IgD-negative memory B cell (primary cell): ENCODE data around the gene TKFC. TPM values are rescaled to one million over a fixed set of nuclear protein-coding genes. Genes with fewer than 3 reads are reported as not detected.

Experiments
- H3K27ac Mint-ChIP-seq, 3 donors: one replicate each; pipeline ENCODE4 v1.8.0; 2020 to 2022; ENCODE audit warnings: mild to moderate bottlenecking in 3 of 3, mixed read lengths in 3 of 3, moderate library complexity in 1 of 3
- H3K27me3 Mint-ChIP-seq: one replicate; pipeline ENCODE4 v1.8.0; 2021; ENCODE audit warnings: mixed read lengths
- H3K36me3 Mint-ChIP-seq: one replicate; pipeline ENCODE4 v1.8.0; 2020; ENCODE audit warnings: mild to moderate bottlenecking, mixed read lengths
- H3K4me1 Mint-ChIP-seq, 3 donors: one replicate each; pipeline ENCODE4 v1.8.0; 2020 to 2022; ENCODE audit warnings: mixed read lengths in 3 of 3, mild to moderate bottlenecking in 1 of 3
- H3K4me3 Mint-ChIP-seq, 4 donors: one replicate each; pipeline ENCODE4 v1.8.0; 2020 to 2022; ENCODE audit warnings: mild to moderate bottlenecking in 4 of 4, mixed read lengths in 4 of 4, moderate library complexity in 3 of 4
- H3K9me3 Mint-ChIP-seq, 3 donors: one replicate each; pipeline ENCODE4 v1.8.0; 2020 to 2021; ENCODE audit warnings: mixed read lengths in 3 of 3, mild to moderate bottlenecking in 1 of 3
- polyA plus RNA-seq: library from polyadenylated mRNA; unstranded; fragments of 300-500 nt; fragmentation: Illumina TruSeq; gene quantifications from one replicate; pipeline ENCODE4 v1.2.3, GENCODE V29; 2021

Gene TKFC
- polyA plus RNA-seq, 1 donor from 2014 or later = 46.1 TPM

DNA sequence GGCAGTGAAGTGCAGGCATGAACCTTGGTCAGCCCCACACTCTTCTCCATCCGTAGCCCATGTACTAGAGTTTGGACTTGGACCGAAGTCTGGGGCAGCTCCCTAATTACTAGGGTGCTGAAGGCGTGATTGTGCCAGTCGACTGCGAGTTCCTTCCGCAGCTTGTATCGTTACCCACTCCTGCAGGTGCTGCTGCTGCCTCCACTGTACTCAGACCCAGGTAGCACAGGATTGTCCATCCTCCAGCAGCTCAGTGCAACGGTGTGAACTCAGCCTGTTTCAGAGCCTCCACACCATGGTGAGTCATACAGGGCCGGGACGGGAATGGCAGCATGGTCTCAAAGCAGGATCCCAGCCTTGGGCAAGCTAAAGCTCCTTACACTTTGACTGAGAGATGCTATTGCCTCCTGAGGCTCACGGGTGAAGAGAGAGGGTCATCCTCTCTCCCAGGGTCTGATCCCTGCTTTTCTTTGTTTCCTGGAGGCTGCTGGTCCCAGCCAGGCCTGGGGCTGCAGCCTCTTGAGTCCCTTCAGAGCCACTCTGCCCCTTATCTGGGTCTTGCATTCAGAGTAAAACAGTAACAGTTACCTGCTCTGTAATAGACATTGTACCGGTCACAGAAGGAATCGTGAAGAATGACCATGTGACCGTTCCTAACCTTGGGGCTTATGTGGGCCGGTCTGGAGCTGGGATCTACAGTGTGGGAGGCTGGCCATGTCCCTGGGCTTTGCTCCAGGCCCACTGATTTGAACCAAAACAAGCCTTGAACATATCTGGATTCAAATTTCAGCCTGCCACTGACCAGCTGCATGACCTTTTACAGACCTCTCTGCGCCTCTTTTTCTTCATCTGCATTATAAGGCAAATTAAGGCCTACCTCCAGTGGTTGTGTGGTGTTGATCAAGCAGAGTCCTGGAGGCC lies 1.7 kb downstream of the TKFC start:
- Mint-ChIP-seq H3K27me3 (no peaks in the 10 kb centered on the region), H3K27ac (peak overlapping the region; percentile 84 to 96 (median 95)), H3K9me3 (no peaks in the 10 kb centered on the region), H3K4me3 (peak overlapping the region in 3 of 4 donors; percentile 12 to 97 (median 85)), H3K36me3 (peaks cover 3% of the 10 kb centered on the region), H3K4me1 (peaks cover 32 to 40% (median 34%) of the 10 kb centered on the region in 3 donors)

DNA sequence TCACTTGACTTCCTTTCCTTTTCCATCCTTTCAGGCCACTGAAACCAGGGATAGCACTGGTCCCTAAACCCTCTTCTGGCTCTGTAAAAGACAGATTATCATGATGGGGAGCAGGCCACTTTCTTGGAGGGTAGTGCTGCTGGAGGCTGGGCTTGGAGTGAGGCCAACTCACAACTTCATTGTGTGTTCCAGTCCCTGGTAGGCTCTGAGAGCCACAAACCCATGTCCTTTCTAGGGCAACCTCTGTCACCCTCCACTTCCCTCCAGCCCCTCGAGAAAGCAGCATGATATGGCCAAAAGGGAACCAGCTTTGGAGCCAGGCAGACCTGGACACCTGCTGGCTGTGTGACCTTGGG lies 2.3 kb downstream of the TKFC start:
- H3K27ac Mint-ChIP-seq = peak overlapping the region in 2 of 3 donors; percentile 67 to 81
- peaks cover 4% of the 10 kb centered on the region for H3K36me3 Mint-ChIP-seq
- peaks cover 30 to 34% (median 32%) of the 10 kb centered on the region in 3 donors for H3K4me1 Mint-ChIP-seq
- H3K9me3 Mint-ChIP-seq = no peaks in the 10 kb centered on the region
- H3K4me3 Mint-ChIP-seq = peak overlapping the region in 1 of 4 donors; percentile 85
- H3K27me3 Mint-ChIP-seq = no peaks in the 10 kb centered on the region

DNA sequence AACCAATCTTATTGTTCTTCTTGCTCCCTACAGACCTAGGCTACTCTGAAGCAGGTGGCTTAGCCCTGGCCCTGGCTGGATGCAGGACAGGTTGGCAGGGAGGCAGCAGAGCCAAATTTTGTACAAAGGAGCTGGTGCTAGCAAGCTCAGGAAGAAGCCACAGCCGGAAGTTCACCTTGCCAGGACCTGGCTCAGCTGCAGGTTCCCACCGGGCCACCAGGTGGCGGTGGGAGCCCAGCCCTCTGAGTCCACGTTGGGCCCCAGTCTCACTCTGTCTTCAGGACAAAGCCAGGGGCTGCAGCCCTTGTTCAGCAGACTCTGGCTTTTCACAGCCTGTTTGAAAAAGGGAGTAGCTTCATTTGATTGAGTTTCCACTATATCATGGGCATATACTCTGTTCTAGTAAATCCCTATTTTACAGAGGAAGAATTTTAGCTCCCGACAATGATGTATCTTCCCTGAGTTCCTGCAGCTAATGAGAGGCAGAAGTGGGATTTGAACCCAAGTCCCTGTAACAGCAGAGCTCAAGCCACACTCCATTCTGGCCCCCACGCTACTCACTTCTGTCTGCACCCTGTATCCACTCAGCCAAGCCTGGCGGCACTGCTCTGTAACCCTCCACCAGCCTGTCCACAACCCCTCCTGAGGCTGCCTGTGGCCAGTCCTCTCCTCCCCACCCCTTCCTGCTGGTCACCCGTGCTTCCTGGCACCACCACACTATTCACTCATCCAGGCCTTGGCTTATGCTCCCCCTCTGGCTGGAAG lies 3.3 kb downstream of the TKFC start:
- Mint-ChIP-seq H3K36me3 (peaks cover 4% of the 10 kb centered on the region), H3K4me1 (peaks cover 24 to 32% (median 26%) of the 10 kb centered on the region in 3 donors), H3K27ac (peak overlapping the region; percentile 81 to 93 (median 85)), H3K9me3 (no peaks in the 10 kb centered on the region), H3K4me3 (peak overlapping the region in 2 of 4 donors; percentile 16 to 85), H3K27me3 (no peaks in the 10 kb centered on the region)

GRCh38 chr11:61337706-61338470 lies 4.9 kb downstream of the TKFC start:
- H3K36me3 Mint-ChIP-seq = peaks cover 6% of the 10 kb centered on the region
- H3K27me3 Mint-ChIP-seq = no peaks in the 10 kb centered on the region
- H3K27ac Mint-ChIP-seq = peak overlapping the region in 2 of 3 donors; percentile 32 to 63
- peak overlapping the region in 1 of 4 donors; percentile 64 for H3K4me3 Mint-ChIP-seq
- no peaks in the 10 kb centered on the region for H3K9me3 Mint-ChIP-seq
- H3K4me1 Mint-ChIP-seq = peaks cover 13 to 17% (median 16%) of the 10 kb centered on the region in 3 donors

DNA sequence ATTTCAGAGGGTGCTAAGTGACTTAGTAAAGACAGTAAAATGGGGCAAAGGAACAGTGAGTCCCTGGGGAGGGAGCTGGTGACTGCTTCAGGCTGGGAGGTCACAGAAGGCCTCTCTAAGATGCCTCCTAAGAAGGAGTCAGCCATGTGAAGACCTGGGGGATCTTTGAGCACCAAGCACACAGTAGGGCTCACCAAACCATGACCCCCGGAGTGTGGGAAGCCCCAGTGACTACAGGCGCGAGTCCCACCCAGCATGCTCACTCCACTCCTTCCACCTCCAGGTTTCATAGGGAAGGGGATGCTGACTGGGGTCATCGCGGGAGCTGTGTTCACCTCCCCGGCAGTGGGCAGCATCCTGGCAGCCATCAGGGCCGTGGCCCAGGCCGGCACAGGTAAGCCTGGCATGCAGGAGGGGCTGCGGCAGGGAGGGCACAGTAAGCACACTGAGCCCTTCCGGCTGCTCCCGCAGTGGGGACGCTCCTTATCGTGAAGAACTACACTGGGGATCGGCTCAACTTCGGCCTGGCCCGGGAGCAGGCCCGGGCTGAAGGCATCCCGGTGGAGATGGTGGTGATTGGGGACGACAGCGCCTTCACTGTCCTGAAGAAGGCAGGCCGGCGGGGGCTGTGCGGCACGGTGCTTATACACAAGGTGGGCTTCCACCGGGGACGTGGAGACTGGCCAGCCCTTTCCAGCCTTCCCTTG lies 5.9 kb downstream of the TKFC start:
- Mint-ChIP-seq H3K4me3 (peak overlapping the region in 1 of 4 donors; percentile 64), H3K4me1 (peaks cover 8 to 12% (median 11%) of the 10 kb centered on the region in 3 donors), H3K9me3 (no peaks in the 10 kb centered on the region), H3K27ac (peak overlapping the region in 1 of 3 donors; percentile 63), H3K36me3 (peaks cover 6% of the 10 kb centered on the region), H3K27me3 (no peaks in the 10 kb centered on the region)

- Mint-ChIP-seq H3K4me1 (peaks cover 7 to 11% (median 8%) of the 10 kb centered on the region in 3 donors), H3K4me3 (no peak overlapping the region), H3K9me3 (no peaks in the 10 kb centered on the region), H3K27me3 (no peaks in the 10 kb centered on the region), H3K36me3 (peaks cover 6% of the 10 kb centered on the region), H3K27ac (no peak overlapping the region)
Measured at GRCh38 chr11:61339490-61339878, 6.5 kb downstream of the TKFC start.

- Mint-ChIP-seq H3K9me3 (no peaks in the 10 kb centered on the region), H3K4me3 (no peak overlapping the region), H3K36me3 (peaks cover 9% of the 10 kb centered on the region), H3K27ac (peak overlapping the region in 1 of 3 donors; percentile 73), H3K4me1 (peaks cover 6 to 10% (median 6%) of the 10 kb centered on the region in 3 donors), H3K27me3 (no peaks in the 10 kb centered on the region)
Measured at GRCh38 chr11:61340979-61341378, 8.0 kb downstream of the TKFC start.

GRCh38 chr11:61341706-61342105 lies 8.7 kb downstream of the TKFC start:
- Mint-ChIP-seq H3K36me3 (peaks cover 9% of the 10 kb centered on the region), H3K4me1 (peaks cover 0 to 4% (median 4%) of the 10 kb centered on the region in 3 donors), H3K9me3 (no peaks in the 10 kb centered on the region), H3K27ac (no peak overlapping the region), H3K4me3 (no peak overlapping the region), H3K27me3 (no peaks in the 10 kb centered on the region)

DNA sequence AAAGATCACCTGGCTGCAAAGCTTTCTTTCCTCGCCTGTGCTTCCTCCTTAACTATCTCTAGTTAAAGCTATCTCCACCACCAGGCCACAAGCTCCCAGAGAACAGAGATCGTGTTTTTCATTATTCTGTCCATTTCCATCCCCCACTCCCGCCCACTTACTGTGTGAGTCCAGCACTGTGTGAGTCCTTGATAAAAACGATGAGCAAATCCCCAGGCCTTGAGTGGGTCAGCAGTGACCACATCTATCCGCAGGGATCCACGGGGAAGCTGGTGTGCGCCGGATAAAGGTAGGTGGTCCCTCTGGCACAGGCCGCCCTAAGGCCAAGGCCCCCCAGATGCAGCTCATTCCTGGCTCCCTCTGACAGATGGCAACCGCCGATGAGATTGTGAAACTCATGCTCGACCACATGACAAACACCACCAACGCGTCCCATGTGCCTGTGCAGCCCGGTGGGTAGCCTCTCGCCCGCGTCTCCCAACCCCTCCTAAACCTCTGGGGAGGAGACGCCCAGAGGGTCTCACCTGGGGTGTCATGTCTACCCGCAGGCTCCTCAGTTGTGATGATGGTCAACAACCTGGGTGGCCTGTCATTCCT lies 9.3 kb downstream of the TKFC start:
- Mint-ChIP-seq H3K36me3 (peaks cover 9% of the 10 kb centered on the region), H3K27ac (no peak overlapping the region), H3K9me3 (no peaks in the 10 kb centered on the region), H3K4me1 (peaks cover 0 to 4% (median 0%) of the 10 kb centered on the region in 3 donors), H3K27me3 (no peaks in the 10 kb centered on the region), H3K4me3 (no peak overlapping the region)

- Mint-ChIP-seq H3K9me3 (no peaks in the 10 kb centered on the region), H3K27me3 (no peaks in the 10 kb centered on the region), H3K36me3 (peaks cover 9% of the 10 kb centered on the region), H3K4me3 (no peak overlapping the region), H3K27ac (peak overlapping the region in 2 of 3 donors; percentile 18 to 66), H3K4me1 (peaks cover 0 to 4% (median 0%) of the 10 kb centered on the region in 3 donors)
Measured at GRCh38 chr11:61343792-61344745, 11.0 kb downstream of the TKFC start.

- H3K27ac Mint-ChIP-seq = no peak overlapping the region
- peaks cover 6% of the 10 kb centered on the region for H3K36me3 Mint-ChIP-seq
- no peaks in the 10 kb centered on the region for H3K9me3 Mint-ChIP-seq
- no peak overlapping the region for H3K4me3 Mint-ChIP-seq
- no peaks in the 10 kb centered on the region for H3K27me3 Mint-ChIP-seq
- peaks cover 0 to 4% (median 1%) of the 10 kb centered on the region in 3 donors for H3K4me1 Mint-ChIP-seq
Measured at GRCh38 chr11:61345170-61345610, 12.2 kb downstream of the TKFC start.

DNA sequence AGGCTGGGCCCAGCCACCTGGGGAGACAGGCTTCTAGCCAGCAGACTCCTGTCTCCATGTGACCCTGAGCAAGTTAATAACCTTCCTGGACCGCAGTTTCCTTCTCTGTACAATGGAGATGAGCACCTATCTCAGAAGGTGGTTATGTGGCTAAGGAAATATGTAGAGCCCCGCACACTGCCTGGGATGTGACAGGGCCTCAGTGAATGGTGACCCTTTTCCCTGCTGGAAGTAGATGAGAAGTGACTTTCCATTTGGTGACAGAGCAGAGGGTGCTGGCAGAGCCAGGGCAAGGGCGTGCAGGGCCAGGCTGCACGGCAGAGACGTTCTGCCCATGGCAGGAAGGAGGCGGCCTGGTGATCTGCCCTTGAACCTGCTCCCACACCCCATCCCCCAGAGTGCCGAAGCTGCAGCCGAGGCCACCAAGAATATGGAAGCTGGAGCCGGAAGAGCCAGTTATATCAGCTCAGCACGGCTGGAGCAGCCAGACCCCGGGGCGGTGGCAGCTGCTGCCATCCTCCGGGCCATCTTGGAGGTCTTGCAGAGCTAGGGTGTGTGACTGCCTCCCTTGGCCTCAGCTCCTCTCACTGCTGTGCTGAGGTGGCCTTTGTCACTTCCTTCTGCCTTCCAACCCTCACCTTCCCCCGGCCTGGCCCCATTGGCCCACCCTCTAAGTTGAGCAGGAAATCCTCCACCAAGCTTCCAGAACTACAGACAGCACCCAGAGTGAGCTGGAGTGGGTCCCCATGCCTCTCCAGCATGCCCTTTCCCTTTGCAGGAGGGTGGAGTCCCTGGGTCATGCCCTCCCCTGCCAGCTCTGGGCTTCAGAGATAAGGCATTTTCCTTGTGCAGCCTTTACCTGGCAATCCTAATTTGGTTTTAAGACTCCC lies 13.2 kb downstream of the TKFC start:
- Mint-ChIP-seq H3K27me3 (no peaks in the 10 kb centered on the region), H3K27ac (peak overlapping the region in 2 of 3 donors; percentile 43 to 64), H3K4me3 (peak overlapping the region in 1 of 4 donors; percentile 39), H3K36me3 (peaks cover 6% of the 10 kb centered on the region), H3K4me1 (peaks cover 0 to 1% (median 0%) of the 10 kb centered on the region in 3 donors), H3K9me3 (no peaks in the 10 kb centered on the region)
